ENCODE data around the gene UTP20.

DNA sequence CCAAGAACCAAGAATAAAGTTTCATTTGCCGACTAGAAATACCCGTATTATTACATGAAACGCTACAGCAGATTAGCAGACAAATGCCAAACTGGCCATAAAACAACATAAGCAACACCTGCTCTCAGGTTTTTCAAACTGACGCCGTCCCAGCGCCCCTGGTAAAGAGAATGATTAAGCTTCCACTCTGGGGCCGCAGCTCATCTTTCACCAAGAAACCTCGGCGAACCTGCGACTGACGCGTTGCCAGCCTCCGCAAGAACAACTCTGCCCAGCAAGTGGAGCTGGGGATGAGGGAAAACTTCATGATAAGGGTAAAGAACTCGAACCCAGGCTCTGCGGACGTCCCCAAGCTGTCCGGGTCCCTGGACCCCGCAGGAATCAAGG is 127.1 kb downstream of the UTP20 start:
- TF ChIP-seq, protein P1, sequence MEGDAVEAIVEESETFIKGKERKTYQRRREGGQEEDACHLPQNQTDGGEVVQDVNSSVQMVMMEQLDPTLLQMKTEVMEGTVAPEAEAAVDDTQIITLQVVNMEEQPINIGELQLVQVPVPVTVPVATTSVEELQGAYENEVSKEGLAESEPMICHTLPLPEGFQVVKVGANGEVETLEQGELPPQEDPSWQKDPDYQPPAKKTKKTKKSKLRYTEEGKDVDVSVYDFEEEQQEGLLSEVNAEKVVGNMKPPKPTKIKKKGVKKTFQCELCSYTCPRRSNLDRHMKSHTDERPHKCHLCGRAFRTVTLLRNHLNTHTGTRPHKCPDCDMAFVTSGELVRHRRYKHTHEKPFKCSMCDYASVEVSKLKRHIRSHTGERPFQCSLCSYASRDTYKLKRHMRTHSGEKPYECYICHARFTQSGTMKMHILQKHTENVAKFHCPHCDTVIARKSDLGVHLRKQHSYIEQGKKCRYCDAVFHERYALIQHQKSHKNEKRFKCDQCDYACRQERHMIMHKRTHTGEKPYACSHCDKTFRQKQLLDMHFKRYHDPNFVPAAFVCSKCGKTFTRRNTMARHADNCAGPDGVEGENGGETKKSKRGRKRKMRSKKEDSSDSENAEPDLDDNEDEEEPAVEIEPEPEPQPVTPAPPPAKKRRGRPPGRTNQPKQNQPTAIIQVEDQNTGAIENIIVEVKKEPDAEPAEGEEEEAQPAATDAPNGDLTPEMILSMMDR (IDR thresholded peaks at IDR 0.05), result no peak
- TF ChIP-seq POLR2A (IDR thresholded peaks at IDR 0.05), result no peak
